Thyroid gland (tissue), 4 donors: Measurements from ENCODE around the gene USP2. TPM values are rescaled to one million over a fixed set of nuclear protein-coding genes. Genes with fewer than 3 reads are reported as not detected.

Experiments used
- DNase-seq, 2 donors: peaks; one replicate each; pipeline ENCODE4 v3.0.0-alpha.2; 2019
- H3K27ac ChIP-seq, 3 donors: fragments of 200-600 bp; sonication (generic); 1 replicate in 2 of 3; 2 replicates in 1 of 3; pipeline ENCODE4 v1.5.1; 2016 to 2019; ENCODE audit warnings: mild to moderate bottlenecking in 1 of 3, moderate library complexity in 1 of 3
- H3K27me3 ChIP-seq: fragments of 200-600 bp; sonication (generic); one replicate; pipeline ENCODE4 v1.5.1; 2019
- H3K36me3 ChIP-seq, 2 donors: fragments of 200-600 bp; sonication (generic); one replicate each; pipeline ENCODE4 v1.5.1; 2016 to 2019
- H3K4me1 ChIP-seq, 2 donors: fragments of 200-600 bp; sonication (generic); one replicate each; pipeline ENCODE4 v1.5.1; 2017 to 2019
- H3K4me3 ChIP-seq, 3 donors: fragments of 200-600 bp; sonication (generic); replicated peaks in 1 of 3; 1 replicate in 2 of 3; 2 replicates in 1 of 3; pipeline ENCODE4 v1.5.1; 2016; ENCODE audit warnings: mild to moderate bottlenecking in 1 of 3
- H3K9me3 ChIP-seq: fragments of 200-600 bp; sonication (generic); one replicate; pipeline ENCODE4 v1.5.1; 2017
- CTCF ChIP-seq, 6 experiments: fragments of 200-600 bp in 3 of 6; fragments of 450-650 bp in 3 of 6; sonication (generic) in 3 of 6; IDR thresholded peaks; one replicate each; pipeline ENCODE4 v1.5.1; 2016 to 2019; ENCODE audit warnings: antibody characterized with exemption in 6 of 6, mild to moderate bottlenecking in 2 of 6, inconsistent platforms in 1 of 6, moderate library complexity in 1 of 6
- POLR2A ChIP-seq, 2 donors: fragments of 450-650 bp; IDR thresholded peaks; one replicate each; pipeline ENCODE4 v1.6.1; 2017; ENCODE audit warnings: antibody characterized with exemption in 2 of 2, mild to moderate bottlenecking in 2 of 2, moderate library complexity in 1 of 2
- WGBS, 2 donors: methylation state at CpG; one replicate each; pipeline ENCODE4 v1.1.5; 2017; 5-methylcytosine and 5-hydroxymethylcytosine counted together
- intact Hi-C: fragments of 100-400 bp; cut with DNase I; formaldehyde crosslinking; loops from one replicate; pipeline ENCODE4 v1.15.1; 2023
- total RNA-seq, 4 donors: library from RNA; depleted of rRNA; stranded (reverse); fragments of >200 nt; gene quantifications; one replicate each; pipeline ENCODE4 v1.2.3, GENCODE V29; 2016

Gene USP2
- total RNA-seq, 4 donors from 2014 or later, result 2.0 to 5.3 (median 4.6) TPM

- Histone ChIP-seq H3K27me3 (no peaks in the 10 kb centered on the region), H3K9me3 (no peaks in the 10 kb centered on the region), H3K4me3 (no peak overlapping the region), H3K4me1 (peaks cover 19 to 52% of the 10 kb centered on the region in 2 donors), H3K36me3 (no peaks in the 10 kb centered on the region), H3K27ac (no peak overlapping the region)
- intact Hi-C loops, result no loop called here
- TF ChIP-seq POLR2A (IDR thresholded peaks at IDR 0.05), result no peak
- TF ChIP-seq CTCF (IDR thresholded peaks at IDR 0.05), result no peak
- no peak for DNase-seq
- 44 to 66% methylated on average over 5 to 6 of the region's 9 CpGs for WGBS, 2 donors
Measured at GRCh38 chr11:119337581-119338317, 43.7 kb downstream of the USP2 start.

DNA sequence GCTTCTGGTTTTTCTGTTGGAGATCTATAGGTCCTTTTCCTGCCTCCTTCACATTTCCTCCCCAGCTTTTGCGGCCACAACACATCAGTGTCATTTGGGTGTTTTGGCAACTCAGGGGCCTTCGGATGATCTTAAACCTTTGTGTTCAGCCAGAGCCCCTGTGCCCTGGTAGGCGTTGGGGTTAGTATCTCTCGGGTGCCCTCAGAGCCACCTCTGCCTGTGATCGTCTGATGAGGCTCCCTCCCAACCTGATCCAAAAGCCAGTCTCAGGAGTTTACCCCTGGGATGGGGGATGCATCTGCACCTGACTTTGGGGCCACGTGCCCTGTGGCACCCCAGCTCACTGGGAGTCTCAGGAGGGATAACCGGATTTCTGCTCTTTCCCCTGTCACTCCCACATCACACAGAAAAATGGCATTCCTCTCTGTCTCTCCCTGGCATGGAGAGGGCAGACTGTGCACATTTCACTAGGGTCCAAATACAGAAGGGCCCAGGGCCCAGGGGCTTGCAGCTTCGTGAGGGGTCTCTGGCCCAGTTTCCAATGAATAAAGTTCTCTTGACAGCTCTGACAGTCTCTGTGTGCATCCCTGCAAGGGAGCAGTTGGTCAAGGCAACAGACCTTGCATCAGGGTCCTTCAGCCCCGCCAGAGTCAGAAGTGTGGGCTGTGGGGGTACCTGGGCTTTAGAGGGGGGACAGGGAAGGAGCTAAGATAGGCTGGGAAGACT lies 44.6 kb downstream of the USP2 start:
- H3K4me1 ChIP-seq, result peaks cover 19 to 52% of the 10 kb centered on the region in 2 donors
- H3K4me3 ChIP-seq, result no peak overlapping the region
- intact Hi-C loops, result no loop called here
- no peak for DNase-seq
- TF ChIP-seq POLR2A (IDR thresholded peaks at IDR 0.05) (no peak), CTCF (IDR thresholded peaks at IDR 0.05) (no peak)
- no peak overlapping the region for H3K27ac ChIP-seq
- no peaks in the 10 kb centered on the region for H3K27me3 ChIP-seq
- 88 to 89% methylated on average over 8 to 9 of the region's 9 CpGs for WGBS, 2 donors
- H3K9me3 ChIP-seq, result no peaks in the 10 kb centered on the region
- H3K36me3 ChIP-seq, result no peaks in the 10 kb centered on the region

- DNase-seq, result no peak
- H3K4me1 ChIP-seq, result peaks cover 16 to 45% of the 10 kb centered on the region in 2 donors
- H3K27ac ChIP-seq, result no peak overlapping the region
- WGBS, 2 donors, result 92% methylated on average over 24 to 27 of the region's 30 CpGs
- H3K27me3 ChIP-seq, result no peaks in the 10 kb centered on the region
- intact Hi-C loops, result no loop called here
- H3K9me3 ChIP-seq, result no peaks in the 10 kb centered on the region
- no peaks in the 10 kb centered on the region for H3K36me3 ChIP-seq
- TF ChIP-seq POLR2A (IDR thresholded peaks at IDR 0.05) (no peak), CTCF (IDR thresholded peaks at IDR 0.05) (no peak)
- no peak overlapping the region for H3K4me3 ChIP-seq
Measured at GRCh38 chr11:119335655-119336543, 45.6 kb downstream of the USP2 start.

GRCh38 chr11:119335091-119335654 lies 46.3 kb downstream of the USP2 start:
- WGBS, 2 donors, result 60 to 75% methylated on average over 7 to 15 of the region's 15 CpGs
- Histone ChIP-seq H3K27ac (peak overlapping the region in 1 of 3 donors; percentile 71), H3K4me3 (peak overlapping the region; percentile 32 to 95 (median 78)), H3K27me3 (no peaks in the 10 kb centered on the region), H3K4me1 (peaks cover 11 to 38% of the 10 kb centered on the region in 2 donors), H3K9me3 (no peaks in the 10 kb centered on the region), H3K36me3 (no peaks in the 10 kb centered on the region)
- TF ChIP-seq CTCF (IDR thresholded peaks at IDR 0.05) (no peak), POLR2A (IDR thresholded peaks at IDR 0.05) (no peak)
- DNase-seq, result no peak
- intact Hi-C loops, result no loop called here
